H1 (cell line): Measurements from ENCODE around the gene RNASE12. TPM values are rescaled to one million over a fixed set of nuclear protein-coding genes. Genes with fewer than 3 reads are reported as not detected.

Experiments
- ASH2L ChIP-seq: fragments of 200-600, 300-600 bp; sonication (generic); IDR thresholded peaks from one replicate; pipeline ENCODE4 v1.7.1; 2017; ENCODE audit warnings: low read length
- SP1 ChIP-seq: IDR thresholded peaks from 2 replicates; pipeline ENCODE4 v1.6.1; 2011; ENCODE audit warnings: low read depth, low read length
- polyA plus RNA-seq, 7 experiments: library from polyadenylated mRNA; depleted of rRNA in 3 of 7; stranded (reverse) in 5 of 7; unstranded in 2 of 7; fragments of >200 nt in 5 of 7; fragments of 200-250 nt in 2 of 7; gene quantifications; 1 replicate in 5 of 7; 2 replicates in 1 of 7; 4 replicates in 1 of 7; pipeline versions ENCODE4 v1.2.1 to v1.2.3, GENCODE V29; 2011 to 2013; ENCODE audit warnings: missing spikeins in 2 of 7, mixed read lengths in 2 of 7
- total RNA-seq: library from RNA; stranded (reverse); fragmentation: NEBNext Ultra II Directional; extraction: Animal tissue kit (Norgen Biotek cat#: 25700); gene quantifications from 2 replicates; pipeline ENCODE4 v1.2.1, GENCODE V29; 2021

RNASE12 gene
- total and polyA plus RNA-seq, 2 of the 8 experiments (the other 6 are each of a cell fraction or from before 2014, with no cell fraction given): not detected

GRCh38 chr14:20578325-20578724 is 12.9 kb downstream of the RNASE12 start (continued):
- TF ChIP-seq ASH2L (no peak), SP1 (peak; percentile 80)
